Measurements from ENCODE around the gene GRK4.

DNA sequence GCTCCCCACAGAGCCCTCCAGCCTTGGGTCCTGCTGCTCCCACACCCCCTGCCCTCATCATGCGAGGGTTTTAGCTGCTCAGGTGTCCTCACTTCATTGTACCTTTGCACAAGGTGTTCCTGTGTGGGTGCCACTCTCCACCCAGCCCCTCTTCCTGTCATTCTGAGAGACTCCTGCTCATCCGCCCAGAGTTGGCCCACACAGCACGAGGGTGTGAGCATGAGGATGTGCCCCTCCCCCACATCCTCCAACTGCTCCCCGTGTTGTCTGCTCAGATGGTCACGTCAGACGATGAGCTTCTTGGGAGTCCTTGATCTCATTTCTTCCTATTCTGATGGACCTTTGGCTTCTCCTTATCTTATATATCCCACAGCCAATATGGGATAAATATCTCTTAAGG, 57.8 kb downstream of the GRK4 start:
- TF ChIP-seq CTCF (IDR thresholded peaks at IDR 0.05; ENCODE audit: low read depth, low read length) (no peak), EZH2phosphoT487 (IDR thresholded peaks at IDR 0.05; ENCODE audit: low read depth) (no peak)
